WTC11 (cell line): ENCODE measurements around the gene DBH. TPM values are rescaled to one million over a fixed set of nuclear protein-coding genes. Genes with fewer than 3 reads are reported as not detected.

ENCODE experiments used
- ATAC-seq: fragments of 200-7000 bp; cut with Tn5 transposase; 2 replicates; pipeline ENCODE4 v1.10.0; 2021; ENCODE audit warnings: mild to moderate bottlenecking, moderate library complexity
- CTCF ChIA-PET: fragments of 300-600 bp; sonication (Branson Sonifier 250); formaldehyde crosslinking; loops from one replicate; lab custom pipeline; 2021; ENCODE audit warnings: antibody characterized with exemption; lab: Charles Lee
- POLR2A ChIA-PET: fragments of 350-600 bp; sonication (Branson Sonifier 250); formaldehyde crosslinking; loops from one replicate; lab custom pipeline; 2021; ENCODE audit warnings: antibody characterized with exemption; lab: Charles Lee
- DNase-seq: peaks from one replicate; pipeline ENCODE4 v3.0.0; 2021; ENCODE audit warnings: low spot score
- H3K27ac Mint-ChIP-seq: 2 replicates; pipeline ENCODE4 v1.8.0; 2021; ENCODE audit warnings: mixed read lengths
- H3K27me3 Mint-ChIP-seq: 2 replicates; pipeline ENCODE4 v1.8.0; 2021; ENCODE audit warnings: low read depth, mild to moderate bottlenecking, moderate library complexity, mixed read lengths
- H3K36me3 Mint-ChIP-seq: 2 replicates; pipeline ENCODE4 v1.8.0; 2021; ENCODE audit warnings: mixed read lengths
- H3K4me1 Mint-ChIP-seq: 2 replicates; pipeline ENCODE4 v1.8.0; 2022; ENCODE audit warnings: mixed read lengths
- H3K4me3 Mint-ChIP-seq: 2 replicates; pipeline ENCODE4 v1.8.0; 2021; ENCODE audit warnings: mild to moderate bottlenecking, moderate library complexity, mixed read lengths
- H3K9me3 Mint-ChIP-seq: 2 replicates; pipeline ENCODE4 v1.8.0; 2021; ENCODE audit warnings: mixed read lengths
- AFF4 ChIP-seq: sonication (generic); formaldehyde crosslinking; IDR thresholded peaks from 2 replicates; pipeline ENCODE4 v1.8.1; 2023; ENCODE audit warnings: mild to moderate bottlenecking, missing genetic modification reagents, borderline replicate concordance
- CBFB ChIP-seq: sonication (generic); formaldehyde crosslinking; IDR thresholded peaks from 2 replicates; pipeline ENCODE4 v1.8.1; 2022; ENCODE audit warnings: mild to moderate bottlenecking, low read depth, missing genetic modification reagents
- ELF4 ChIP-seq: sonication (generic); formaldehyde crosslinking; IDR thresholded peaks from 2 replicates; pipeline ENCODE4 v1.8.1; 2022; ENCODE audit warnings: low read depth, mild to moderate bottlenecking, moderate library complexity, missing genetic modification reagents
- EMX1 ChIP-seq: fragments of 250-450 bp; sonication (Bioruptor Pico); IDR thresholded peaks from 2 replicates; pipeline ENCODE4 v1.8.0; 2021; ENCODE audit warnings: mild to moderate bottlenecking
- ETV6 ChIP-seq: sonication (generic); formaldehyde crosslinking; IDR thresholded peaks from 2 replicates; pipeline ENCODE4 v1.8.1; 2022; ENCODE audit warnings: mild to moderate bottlenecking, missing genetic modification reagents
- FOXP4 ChIP-seq: sonication (generic); formaldehyde crosslinking; IDR thresholded peaks from 2 replicates; pipeline ENCODE4 v1.8.0; 2022; ENCODE audit warnings: mild to moderate bottlenecking, missing genetic modification reagents
- KAT7 ChIP-seq: sonication (generic); formaldehyde crosslinking; IDR thresholded peaks from 2 replicates; pipeline ENCODE4 v1.8.1; 2023; ENCODE audit warnings: missing genetic modification reagents, mild to moderate bottlenecking, borderline replicate concordance
- MXD4 ChIP-seq: fragments of 250-450 bp; sonication (Bioruptor Pico); IDR thresholded peaks from 2 replicates; pipeline ENCODE4 v1.8.0; 2021; ENCODE audit warnings: mild to moderate bottlenecking, moderate library complexity, borderline replicate concordance
- NFATC4 ChIP-seq: fragments of 250-450 bp; sonication (Bioruptor Pico); IDR thresholded peaks from 2 replicates; pipeline ENCODE4 v1.9.0; 2021; ENCODE audit warnings: mild to moderate bottlenecking
- NFE2L1 ChIP-seq: sonication (generic); formaldehyde crosslinking; IDR thresholded peaks from 2 replicates; pipeline ENCODE4 v1.8.1; 2023; ENCODE audit warnings: missing genetic modification reagents
- NFYB ChIP-seq: sonication (generic); formaldehyde crosslinking; conservative IDR thresholded peaks from 2 replicates; pipeline ENCODE4 v1.8.0; 2022; ENCODE audit warnings: low read depth, missing genetic modification reagents
- NR2C2 ChIP-seq: sonication (generic); formaldehyde crosslinking; IDR thresholded peaks from 2 replicates; pipeline ENCODE4 v1.8.0; 2022; ENCODE audit warnings: mild to moderate bottlenecking, missing genetic modification reagents
- OVOL2 ChIP-seq: fragments of 250-450 bp; sonication (Bioruptor Pico); IDR thresholded peaks from 2 replicates; pipeline ENCODE4 v1.9.0; 2021; ENCODE audit warnings: mild to moderate bottlenecking, borderline replicate concordance
- TCF7 ChIP-seq: sonication (generic); formaldehyde crosslinking; IDR thresholded peaks from 2 replicates; pipeline ENCODE4 v1.8.0; 2022; ENCODE audit warnings: mild to moderate bottlenecking, low read depth, missing genetic modification reagents, moderate library complexity
- TP53 ChIP-seq: sonication (generic); formaldehyde crosslinking; IDR thresholded peaks from 2 replicates; pipeline ENCODE4 v1.8.1; 2023; ENCODE audit warnings: mild to moderate bottlenecking, missing genetic modification reagents
- USF1 ChIP-seq: sonication (generic); formaldehyde crosslinking; IDR thresholded peaks from 2 replicates; pipeline ENCODE4 v1.8.0; 2022; ENCODE audit warnings: mild to moderate bottlenecking, missing genetic modification reagents
- ZNF121 ChIP-seq: sonication (generic); formaldehyde crosslinking; IDR thresholded peaks from 2 replicates; pipeline ENCODE4 v1.8.0; 2023; ENCODE audit warnings: missing genetic modification reagents
- ZNF138 ChIP-seq: sonication (generic); formaldehyde crosslinking; conservative IDR thresholded peaks from 2 replicates; pipeline ENCODE4 v1.8.1; 2022; ENCODE audit warnings: mild to moderate bottlenecking, moderate library complexity, missing genetic modification reagents
- ZNF423 ChIP-seq: fragments of 250-450 bp; sonication (Bioruptor Pico); IDR thresholded peaks from 2 replicates; pipeline ENCODE4 v2.1.2; 2022; ENCODE audit warnings: mild to moderate bottlenecking, moderate library complexity
- total RNA-seq: library from RNA; stranded (reverse); gene quantifications from 3 replicates; pipeline ENCODE4 v1.2.3, GENCODE V29; 2021
- TF ChIP-seq, protein P1 (sequence below): sonication (generic); formaldehyde crosslinking; IDR thresholded peaks from 2 replicates; pipeline ENCODE4 v1.8.0; 2023; ENCODE audit warnings: mild to moderate bottlenecking, missing genetic modification reagents
- TF ChIP-seq, protein P2 (sequence below): sonication (generic); formaldehyde crosslinking; IDR thresholded peaks from 2 replicates; pipeline ENCODE4 v1.8.1; 2022; ENCODE audit warnings: low read depth, missing genetic modification reagents, borderline replicate concordance

Gene DBH
- total RNA-seq, 1 experiment from 2014 or later, result 0.24 TPM

- peaks cover 18% of the 10 kb centered on the region for H3K36me3 Mint-ChIP-seq
- POLR2A ChIA-PET, result no interaction called here
- no peak overlapping the region for H3K4me3 Mint-ChIP-seq
- H3K27ac Mint-ChIP-seq, result no peak overlapping the region
- ATAC-seq (no peak), DNase-seq (no peak)
- no peak for TF ChIP-seq USF1 (CRISPR knock-in tag)
- TF ChIP-seq ZNF121 (CRISPR knock-in tag), result no peak
- no peak for TF ChIP-seq NFE2L1
- no peak for TF ChIP-seq NFATC4 (CRISPR knock-in tag)
- no peak for TF ChIP-seq TP53 (CRISPR knock-in tag)
- no peak for TF ChIP-seq KAT7 (CRISPR knock-in tag)
- no peak for TF ChIP-seq NR2C2
- no peak for TF ChIP-seq FOXP4 (CRISPR knock-in tag)
- no peak for TF ChIP-seq TCF7 (CRISPR knock-in tag)
- TF ChIP-seq AFF4, result no peak
- TF ChIP-seq, protein P1, sequence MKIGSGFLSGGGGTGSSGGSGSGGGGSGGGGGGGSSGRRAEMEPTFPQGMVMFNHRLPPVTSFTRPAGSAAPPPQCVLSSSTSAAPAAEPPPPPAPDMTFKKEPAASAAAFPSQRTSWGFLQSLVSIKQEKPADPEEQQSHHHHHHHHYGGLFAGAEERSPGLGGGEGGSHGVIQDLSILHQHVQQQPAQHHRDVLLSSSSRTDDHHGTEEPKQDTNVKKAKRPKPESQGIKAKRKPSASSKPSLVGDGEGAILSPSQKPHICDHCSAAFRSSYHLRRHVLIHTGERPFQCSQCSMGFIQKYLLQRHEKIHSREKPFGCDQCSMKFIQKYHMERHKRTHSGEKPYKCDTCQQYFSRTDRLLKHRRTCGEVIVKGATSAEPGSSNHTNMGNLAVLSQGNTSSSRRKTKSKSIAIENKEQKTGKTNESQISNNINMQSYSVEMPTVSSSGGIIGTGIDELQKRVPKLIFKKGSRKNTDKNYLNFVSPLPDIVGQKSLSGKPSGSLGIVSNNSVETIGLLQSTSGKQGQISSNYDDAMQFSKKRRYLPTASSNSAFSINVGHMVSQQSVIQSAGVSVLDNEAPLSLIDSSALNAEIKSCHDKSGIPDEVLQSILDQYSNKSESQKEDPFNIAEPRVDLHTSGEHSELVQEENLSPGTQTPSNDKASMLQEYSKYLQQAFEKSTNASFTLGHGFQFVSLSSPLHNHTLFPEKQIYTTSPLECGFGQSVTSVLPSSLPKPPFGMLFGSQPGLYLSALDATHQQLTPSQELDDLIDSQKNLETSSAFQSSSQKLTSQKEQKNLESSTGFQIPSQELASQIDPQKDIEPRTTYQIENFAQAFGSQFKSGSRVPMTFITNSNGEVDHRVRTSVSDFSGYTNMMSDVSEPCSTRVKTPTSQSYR (CRISPR knock-in tag), result no peak
- no peak for TF ChIP-seq ELF4 (CRISPR knock-in tag)
- no peak for TF ChIP-seq CBFB (CRISPR knock-in tag)
- peaks cover 6% of the 10 kb centered on the region for H3K4me1 Mint-ChIP-seq
- H3K9me3 Mint-ChIP-seq, result peaks cover 27% of the 10 kb centered on the region
- CTCF ChIA-PET, result no interaction called here
- H3K27me3 Mint-ChIP-seq, result peaks cover 15% of the 10 kb centered on the region
Observed at GRCh38 chr9:133599470-133600173, 36.5 kb upstream of the DBH start.

DNA sequence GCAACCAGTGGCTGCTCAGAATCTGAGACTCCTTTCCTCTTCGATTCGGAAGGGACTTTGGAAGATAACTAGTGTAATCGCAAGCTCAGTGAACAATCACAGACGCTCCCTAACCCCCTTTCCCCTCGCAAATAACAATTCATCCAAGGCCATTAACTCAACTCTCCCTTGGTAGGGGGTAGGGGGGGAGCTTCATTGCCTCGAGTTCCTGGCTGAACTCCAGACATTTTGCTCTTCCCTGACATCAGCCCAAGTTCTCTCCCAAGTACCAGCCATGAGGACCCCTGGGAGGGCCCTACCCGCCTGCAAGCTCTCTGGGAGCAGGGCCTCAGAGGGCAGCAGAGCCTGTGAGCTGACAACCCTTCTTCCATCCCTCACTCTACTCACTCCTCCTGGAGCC lies 35.4 kb upstream of the DBH start:
- TF ChIP-seq ETV6 (CRISPR knock-in tag) (no peak), NFE2L1 (no peak), MXD4 (CRISPR knock-in tag) (no peak), OVOL2 (CRISPR knock-in tag) (no peak), NFATC4 (CRISPR knock-in tag) (no peak), EMX1 (CRISPR knock-in tag) (no peak), NFYB (CRISPR knock-in tag) (no peak), ZNF138 (no peak), ZNF423 (CRISPR knock-in tag) (no peak)
- TF ChIP-seq, protein P2, sequence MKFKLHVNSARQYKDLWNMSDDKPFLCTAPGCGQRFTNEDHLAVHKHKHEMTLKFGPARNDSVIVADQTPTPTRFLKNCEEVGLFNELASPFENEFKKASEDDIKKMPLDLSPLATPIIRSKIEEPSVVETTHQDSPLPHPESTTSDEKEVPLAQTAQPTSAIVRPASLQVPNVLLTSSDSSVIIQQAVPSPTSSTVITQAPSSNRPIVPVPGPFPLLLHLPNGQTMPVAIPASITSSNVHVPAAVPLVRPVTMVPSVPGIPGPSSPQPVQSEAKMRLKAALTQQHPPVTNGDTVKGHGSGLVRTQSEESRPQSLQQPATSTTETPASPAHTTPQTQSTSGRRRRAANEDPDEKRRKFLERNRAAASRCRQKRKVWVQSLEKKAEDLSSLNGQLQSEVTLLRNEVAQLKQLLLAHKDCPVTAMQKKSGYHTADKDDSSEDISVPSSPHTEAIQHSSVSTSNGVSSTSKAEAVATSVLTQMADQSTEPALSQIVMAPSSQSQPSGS (CRISPR knock-in tag), result no peak
- POLR2A ChIA-PET, result no interaction called here
- no peak for ATAC-seq
- Mint-ChIP-seq H3K36me3 (peaks cover 18% of the 10 kb centered on the region), H3K27me3 (peaks cover 12% of the 10 kb centered on the region), H3K4me1 (peaks cover 6% of the 10 kb centered on the region), H3K27ac (no peak overlapping the region), H3K4me3 (no peak overlapping the region), H3K9me3 (peaks cover 25% of the 10 kb centered on the region)
- CTCF ChIA-PET, result interaction anchor here (1.0 to 4.0 kb wide), 2 partner anchors 12 to 67 kb away, joined by 3 to 15 read pairs; no protein-coding TSS in a partner anchor
- no peak for DNase-seq
